ENCODE results near the gene MELK. TPM values are rescaled to one million over a fixed set of nuclear protein-coding genes. Genes with fewer than 3 reads are reported as not detected.
A peak's percentile ranks its signal among the peaks of the same experiment; 100 is the strongest.
"Not testable (repeated sequence)": the region's sequence is repeated elsewhere in the genome, so short reads cannot be mapped to it uniquely, and the experiment has no call there.

Gene MELK
- total RNA-seq, 2 donors from 2014 or later: 37.2 to 57.7 TPM

DNA sequence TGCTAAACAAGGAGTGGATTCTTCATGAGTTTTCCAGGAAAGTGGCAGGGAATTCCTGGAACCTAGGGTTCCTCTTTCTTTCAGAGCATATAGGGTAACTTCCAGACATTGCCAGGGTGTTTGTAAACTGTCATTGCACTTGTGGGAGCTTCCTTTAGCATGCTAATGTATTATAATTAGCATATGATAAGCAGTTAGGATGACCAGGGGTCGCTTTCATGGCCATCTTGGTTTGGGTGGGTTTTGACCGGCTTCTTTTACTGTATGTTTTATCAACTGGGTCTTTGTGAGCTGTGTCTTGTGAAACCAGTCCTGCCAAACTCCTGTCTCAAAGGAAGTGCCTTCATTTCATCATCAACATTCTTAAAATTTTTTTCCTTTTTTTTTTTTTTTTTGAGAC lies 11.9 kb upstream of the MELK start:
- no peak overlapping the region for H3K27ac Mint-ChIP-seq
- ATAC-seq (replicated peaks): no peak
- no peaks in the 10 kb centered on the region for H3K36me3 Mint-ChIP-seq (ENCODE audit: low read depth)
- H3K4me1 Mint-ChIP-seq: no peaks in the 10 kb centered on the region
- H3K4me3 Mint-ChIP-seq: no peak overlapping the region
- H3K27me3 Mint-ChIP-seq: no peaks in the 10 kb centered on the region
- no peaks in the 10 kb centered on the region for H3K9me3 Mint-ChIP-seq

DNA sequence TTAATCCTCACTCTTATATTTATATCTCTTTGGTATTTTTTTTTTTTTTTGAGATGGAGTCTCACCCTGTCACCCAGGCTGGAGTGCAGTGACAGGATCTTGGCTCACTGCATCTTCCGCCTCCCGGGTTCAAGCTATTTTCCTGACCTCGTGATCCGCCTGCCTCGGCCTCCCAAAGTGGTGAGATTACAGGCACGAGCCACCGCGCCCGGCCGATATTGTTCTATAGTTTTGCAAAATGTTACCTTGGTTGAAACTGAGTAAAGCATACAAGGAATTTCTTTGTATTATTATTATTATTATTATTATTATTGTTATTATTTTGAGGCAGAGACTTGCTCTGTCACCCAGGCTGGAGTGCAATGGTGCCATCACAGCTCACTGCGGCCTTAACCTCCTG lies 9.9 kb upstream of the MELK start:
- H3K36me3 Mint-ChIP-seq (ENCODE audit: low read depth); H3K27ac Mint-ChIP-seq; ATAC-seq (replicated peaks); H3K27me3 Mint-ChIP-seq; H3K4me1 Mint-ChIP-seq; H3K9me3 Mint-ChIP-seq; H3K4me3 Mint-ChIP-seq: not testable (repeated sequence)

DNA sequence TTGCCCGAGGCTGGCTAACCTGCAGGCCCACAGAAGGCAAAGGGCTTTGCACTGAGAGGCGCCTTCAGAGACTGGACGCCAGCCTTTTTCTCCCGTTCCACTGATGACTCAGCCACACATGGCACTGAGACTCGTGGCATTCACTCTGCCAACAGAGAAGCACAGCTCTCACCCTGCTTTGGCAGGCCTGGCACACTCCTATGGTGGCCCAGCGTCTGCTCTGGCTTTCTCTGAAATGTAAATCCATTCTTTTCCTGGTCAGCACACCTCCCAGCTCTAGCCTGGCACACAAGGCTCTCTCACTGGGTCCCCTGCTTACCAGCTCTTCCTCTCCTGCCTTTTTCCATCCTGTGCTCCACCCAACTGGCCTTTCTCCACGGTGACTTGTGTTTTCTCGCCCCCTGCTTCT lies 5.9 kb upstream of the MELK start:
- Mint-ChIP-seq H3K27me3 (no peaks in the 10 kb centered on the region), H3K36me3 (ENCODE audit: low read depth) (no peaks in the 10 kb centered on the region), H3K4me1 (no peaks in the 10 kb centered on the region), H3K27ac (no peak overlapping the region), H3K4me3 (no peak overlapping the region), H3K9me3 (no peaks in the 10 kb centered on the region)
- ATAC-seq (replicated peaks): no peak

DNA sequence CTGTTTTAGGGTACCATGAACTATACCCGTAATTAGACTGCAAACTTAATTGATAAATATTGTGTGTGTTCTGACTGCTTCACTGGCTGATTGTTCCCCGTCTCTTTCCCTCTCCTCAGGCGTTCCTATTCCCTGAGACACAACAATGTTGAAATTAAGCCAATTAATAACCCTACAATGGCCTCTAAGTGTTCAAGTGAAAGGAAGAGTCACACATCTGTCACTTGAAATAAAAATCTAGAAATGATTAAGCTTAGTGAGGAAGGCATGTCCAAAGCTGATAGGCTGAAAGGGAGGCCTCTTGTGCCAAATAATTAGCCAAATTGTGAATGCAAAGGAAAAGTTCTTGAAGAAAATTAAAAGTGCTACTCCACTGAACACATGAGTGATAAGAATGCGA lies 4.0 kb upstream of the MELK start:
- not testable (repeated sequence) for H3K27me3 Mint-ChIP-seq; H3K9me3 Mint-ChIP-seq; H3K4me3 Mint-ChIP-seq; H3K27ac Mint-ChIP-seq; H3K36me3 Mint-ChIP-seq (ENCODE audit: low read depth); H3K4me1 Mint-ChIP-seq; ATAC-seq (replicated peaks)

DNA sequence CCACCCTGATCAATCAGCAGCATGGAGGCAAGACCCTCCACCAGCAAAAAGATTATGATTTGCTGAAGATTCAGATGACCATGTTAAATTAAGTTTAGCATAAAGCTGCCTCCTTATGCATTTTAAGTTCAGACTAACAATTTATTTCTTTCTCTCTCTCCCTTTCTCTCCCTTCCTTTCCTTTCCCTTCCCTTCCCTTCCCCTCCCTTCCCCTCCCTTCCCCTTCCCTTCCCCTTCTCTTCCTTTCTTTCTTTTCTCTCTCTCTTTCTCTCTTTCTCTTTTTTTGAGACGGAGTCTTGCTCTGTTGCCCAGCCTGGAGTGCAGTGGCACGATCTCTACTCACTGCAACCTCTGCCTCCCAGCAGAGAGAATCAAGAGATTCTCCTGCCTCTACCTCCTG lies 1.4 kb upstream of the MELK start:
- Mint-ChIP-seq H3K9me3 (no peaks in the 10 kb centered on the region), H3K27ac (no peak overlapping the region), H3K4me3 (peak overlapping the region; percentile 97)

DNA sequence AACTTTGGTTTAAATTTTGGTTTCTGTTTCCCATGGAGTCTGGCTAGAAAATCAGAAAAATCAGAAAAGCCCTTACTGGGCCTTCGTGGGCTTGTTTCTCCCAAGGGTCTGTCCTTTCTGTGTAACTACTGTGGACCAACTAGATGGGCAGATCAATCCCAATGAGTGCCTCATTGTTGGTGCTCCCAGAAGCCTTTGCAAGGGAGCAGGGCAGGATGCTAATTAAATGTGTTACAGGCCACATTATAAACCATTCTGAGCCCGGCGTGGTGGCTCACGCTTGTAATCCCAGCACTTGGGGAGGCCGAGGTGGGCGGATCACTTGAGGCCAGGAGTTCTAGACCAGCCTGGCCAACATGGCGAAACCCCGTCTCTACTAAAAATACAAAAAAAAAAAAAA lies 1.4 kb downstream of the MELK start:
- not testable (repeated sequence) for H3K27me3 Mint-ChIP-seq; H3K9me3 Mint-ChIP-seq; ATAC-seq (replicated peaks)
- H3K4me1 Mint-ChIP-seq: peaks cover 17% of the 10 kb centered on the region
- H3K27ac Mint-ChIP-seq: peak overlapping the region; percentile 90
- peaks cover 19% of the 10 kb centered on the region for H3K36me3 Mint-ChIP-seq (ENCODE audit: low read depth)
- H3K4me3 Mint-ChIP-seq: peak overlapping the region; percentile 97

More for the DNA sequence above, 1.4 kb upstream of the MELK start:
- ATAC-seq (replicated peaks): no peak
- Mint-ChIP-seq H3K27me3 (no peaks in the 10 kb centered on the region), H3K4me1 (peaks cover 13% of the 10 kb centered on the region), H3K36me3 (ENCODE audit: low read depth) (peaks cover 19% of the 10 kb centered on the region)

DNA sequence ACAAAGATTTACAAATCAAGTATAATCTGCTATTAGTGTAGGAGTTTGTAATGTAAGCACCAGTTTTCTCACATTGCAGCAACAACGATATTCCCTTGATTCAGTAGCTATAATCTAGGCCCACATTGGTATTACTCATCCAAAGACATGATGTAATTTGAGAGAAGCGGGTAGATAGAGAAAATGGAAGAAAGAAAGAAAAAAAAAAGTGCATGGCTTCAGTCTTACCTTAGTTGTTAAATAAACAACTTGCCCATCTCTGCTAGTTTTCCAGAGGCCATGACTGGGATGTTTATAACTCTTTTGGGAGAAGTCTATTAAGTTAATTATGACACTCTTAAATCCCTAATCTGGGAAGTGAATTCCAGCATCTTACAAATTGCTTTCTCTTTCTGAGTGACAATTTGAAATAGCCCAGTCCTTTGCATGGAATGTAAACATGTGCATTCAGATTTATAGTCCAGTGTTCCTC lies 2.8 kb downstream of the MELK start:
- H3K4me3 Mint-ChIP-seq: peak overlapping the region; percentile 97
- no peaks in the 10 kb centered on the region for H3K9me3 Mint-ChIP-seq
- peaks cover 24% of the 10 kb centered on the region for H3K36me3 Mint-ChIP-seq (ENCODE audit: low read depth)
- peak overlapping the region; percentile 71 for H3K27ac Mint-ChIP-seq
- no peaks in the 10 kb centered on the region for H3K27me3 Mint-ChIP-seq
- peaks cover 17% of the 10 kb centered on the region for H3K4me1 Mint-ChIP-seq
- ATAC-seq (replicated peaks): no peak

DNA sequence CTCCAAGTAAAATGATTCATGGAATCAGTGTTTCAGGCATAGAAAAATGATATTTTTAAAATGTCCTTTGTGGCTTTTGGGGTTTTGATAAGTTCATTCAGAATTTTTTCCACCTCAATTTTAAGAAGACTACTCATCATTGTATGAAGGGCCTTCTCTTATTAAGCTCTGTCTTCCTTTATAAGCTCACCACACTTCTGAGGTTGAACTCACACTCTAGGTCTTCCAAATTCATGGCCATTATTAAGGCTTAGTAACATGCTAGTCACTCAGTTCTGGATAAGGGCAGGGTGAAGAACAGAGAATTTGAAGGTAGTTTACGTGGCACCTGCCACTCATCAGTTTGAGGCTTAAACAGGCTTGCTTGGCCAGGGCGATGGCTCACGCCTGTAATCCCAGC lies 4.2 kb downstream of the MELK start:
- Mint-ChIP-seq H3K4me3 (peak overlapping the region; percentile 97), H3K4me1 (peaks cover 17% of the 10 kb centered on the region), H3K36me3 (ENCODE audit: low read depth) (peaks cover 30% of the 10 kb centered on the region), H3K27me3 (no peaks in the 10 kb centered on the region), H3K27ac (peak overlapping the region; percentile 71), H3K9me3 (no peaks in the 10 kb centered on the region)
- peak; percentile 50 for ATAC-seq (replicated peaks)

DNA sequence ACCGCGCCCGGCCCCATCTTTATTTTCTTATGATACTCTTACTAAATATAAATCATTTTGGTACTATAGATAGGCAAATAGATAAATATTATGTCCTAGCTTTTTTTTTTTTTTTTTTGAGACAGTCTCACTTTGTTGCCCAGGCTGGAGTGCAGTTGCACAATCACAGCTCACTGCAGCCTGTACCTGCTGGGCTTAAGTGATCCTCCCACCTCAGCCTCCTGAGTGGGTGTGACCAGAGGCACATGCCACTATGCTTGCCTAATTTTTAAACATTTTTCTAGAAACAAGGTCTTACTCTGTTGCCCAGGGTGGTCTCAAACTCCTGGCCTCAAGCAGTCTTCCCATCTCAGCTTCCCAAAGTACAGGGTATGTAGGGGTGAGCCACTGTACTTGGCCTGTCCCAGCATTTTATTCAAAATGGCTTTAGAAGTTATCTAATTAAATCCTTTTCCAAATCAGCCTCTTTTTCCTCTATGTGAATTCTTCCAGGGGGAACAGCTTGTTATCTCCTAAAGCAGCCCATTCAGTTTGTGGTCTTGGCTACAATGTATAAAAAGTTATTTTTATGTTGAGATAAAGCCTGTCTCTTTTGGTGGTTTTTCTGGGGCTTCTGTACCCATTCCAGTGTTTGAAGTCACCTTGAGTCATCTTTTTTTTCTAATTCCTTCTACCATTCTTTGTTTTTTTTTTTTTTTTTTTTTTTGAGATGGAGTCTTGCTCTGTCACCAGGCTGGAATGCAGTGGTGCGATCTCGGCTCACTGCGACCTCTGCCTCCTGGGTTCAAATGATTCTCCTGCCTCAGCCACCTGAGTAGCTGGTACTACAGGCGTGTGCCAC lies 12.1 kb downstream of the MELK start:
- Mint-ChIP-seq H3K27ac (no peak overlapping the region), H3K27me3 (no peaks in the 10 kb centered on the region), H3K9me3 (no peaks in the 10 kb centered on the region), H3K4me1 (no peaks in the 10 kb centered on the region), H3K36me3 (ENCODE audit: low read depth) (peaks cover 41% of the 10 kb centered on the region), H3K4me3 (no peak overlapping the region)
- ATAC-seq (replicated peaks): no peak

DNA sequence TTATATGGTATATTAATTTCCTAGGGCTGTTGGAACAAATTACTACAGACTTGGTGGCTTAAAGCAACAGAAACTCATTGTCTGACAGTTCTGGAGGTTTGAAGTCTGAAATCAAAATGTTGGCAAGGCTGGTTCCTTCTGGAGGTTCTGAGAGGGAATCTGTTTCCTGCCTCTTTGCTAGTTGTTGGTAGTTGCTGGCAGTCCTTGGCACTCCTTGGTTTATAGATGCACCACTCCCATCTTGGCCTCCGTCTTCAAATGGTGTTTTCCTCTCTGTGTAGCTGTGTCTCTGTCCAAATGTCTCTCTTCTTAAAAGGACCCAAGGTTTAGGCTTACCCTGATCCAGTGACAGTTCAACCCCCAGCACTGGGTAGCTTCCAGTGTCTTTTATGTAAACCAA lies 17.5 kb downstream of the MELK start:
- Mint-ChIP-seq H3K4me3 (no peak overlapping the region), H3K9me3 (no peaks in the 10 kb centered on the region), H3K27ac (no peak overlapping the region), H3K36me3 (ENCODE audit: low read depth) (peaks cover 61% of the 10 kb centered on the region), H3K27me3 (no peaks in the 10 kb centered on the region), H3K4me1 (no peaks in the 10 kb centered on the region)
- ATAC-seq (replicated peaks): no peak

DNA sequence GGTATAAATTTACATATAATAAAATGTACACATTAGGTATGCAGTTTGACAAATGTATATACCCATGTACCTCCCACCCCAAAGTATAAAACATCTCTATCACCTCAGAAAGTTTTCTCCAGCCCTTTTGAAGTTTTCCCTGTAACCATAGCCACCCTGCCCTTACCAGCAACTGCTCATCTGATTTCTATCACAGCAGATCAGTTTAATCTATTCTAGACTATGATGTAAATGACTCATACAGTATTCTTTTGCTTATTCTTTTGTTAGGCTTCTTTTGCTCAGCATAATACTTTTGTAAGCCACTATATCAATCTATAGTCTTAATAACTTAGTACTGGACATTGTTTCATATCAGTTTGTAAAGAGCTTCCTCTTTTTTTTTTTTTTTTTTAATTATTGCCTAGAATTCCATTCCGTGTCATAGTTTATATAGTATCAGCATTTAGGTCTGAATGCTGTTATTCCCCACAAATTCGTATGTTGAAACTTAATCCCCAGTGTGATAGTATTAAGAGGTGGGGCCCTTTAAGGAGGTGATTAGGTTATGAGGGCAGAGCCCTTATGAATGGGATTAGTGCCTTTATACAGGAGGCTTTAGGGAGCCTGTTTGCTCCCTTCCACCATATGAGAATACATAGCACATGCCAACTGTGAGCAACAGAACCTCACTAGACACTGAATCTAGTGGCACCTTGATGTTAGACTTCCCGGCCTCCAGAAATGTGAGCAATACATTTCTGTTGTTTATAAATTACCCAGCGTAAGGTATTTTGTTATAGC lies 20.3 kb downstream of the MELK start:
- H3K27me3 Mint-ChIP-seq: no peaks in the 10 kb centered on the region
- no peak for ATAC-seq (replicated peaks)
- no peaks in the 10 kb centered on the region for H3K9me3 Mint-ChIP-seq
- peak overlapping the region; percentile 24 for H3K27ac Mint-ChIP-seq
- no peaks in the 10 kb centered on the region for H3K4me1 Mint-ChIP-seq
- H3K36me3 Mint-ChIP-seq (ENCODE audit: low read depth): peaks cover 85% of the 10 kb centered on the region
- H3K4me3 Mint-ChIP-seq: no peak overlapping the region

DNA sequence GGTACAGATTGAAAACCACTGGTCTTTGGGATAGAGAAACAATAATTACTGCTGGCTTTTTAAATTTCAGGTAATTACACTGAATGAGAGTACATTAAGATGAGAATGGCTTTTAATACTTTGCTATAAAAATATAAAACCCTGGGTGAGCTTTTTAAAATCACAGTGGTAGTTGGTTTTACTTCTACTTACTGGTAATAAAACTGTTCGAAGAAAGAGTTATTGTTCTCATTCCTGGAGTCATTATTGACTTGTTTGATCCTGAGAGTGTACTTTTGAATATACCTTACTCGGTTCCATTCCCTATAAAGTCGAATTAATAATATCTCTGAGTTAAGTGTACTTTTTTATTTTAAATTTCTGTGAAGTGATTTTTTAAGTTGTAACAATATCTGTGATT lies 21.5 kb downstream of the MELK start:
- H3K27me3 Mint-ChIP-seq: no peaks in the 10 kb centered on the region
- no peaks in the 10 kb centered on the region for H3K9me3 Mint-ChIP-seq
- H3K4me3 Mint-ChIP-seq: no peak overlapping the region
- peaks cover 87% of the 10 kb centered on the region for H3K36me3 Mint-ChIP-seq (ENCODE audit: low read depth)
- no peak for ATAC-seq (replicated peaks)
- no peaks in the 10 kb centered on the region for H3K4me1 Mint-ChIP-seq
- no peak overlapping the region for H3K27ac Mint-ChIP-seq

DNA sequence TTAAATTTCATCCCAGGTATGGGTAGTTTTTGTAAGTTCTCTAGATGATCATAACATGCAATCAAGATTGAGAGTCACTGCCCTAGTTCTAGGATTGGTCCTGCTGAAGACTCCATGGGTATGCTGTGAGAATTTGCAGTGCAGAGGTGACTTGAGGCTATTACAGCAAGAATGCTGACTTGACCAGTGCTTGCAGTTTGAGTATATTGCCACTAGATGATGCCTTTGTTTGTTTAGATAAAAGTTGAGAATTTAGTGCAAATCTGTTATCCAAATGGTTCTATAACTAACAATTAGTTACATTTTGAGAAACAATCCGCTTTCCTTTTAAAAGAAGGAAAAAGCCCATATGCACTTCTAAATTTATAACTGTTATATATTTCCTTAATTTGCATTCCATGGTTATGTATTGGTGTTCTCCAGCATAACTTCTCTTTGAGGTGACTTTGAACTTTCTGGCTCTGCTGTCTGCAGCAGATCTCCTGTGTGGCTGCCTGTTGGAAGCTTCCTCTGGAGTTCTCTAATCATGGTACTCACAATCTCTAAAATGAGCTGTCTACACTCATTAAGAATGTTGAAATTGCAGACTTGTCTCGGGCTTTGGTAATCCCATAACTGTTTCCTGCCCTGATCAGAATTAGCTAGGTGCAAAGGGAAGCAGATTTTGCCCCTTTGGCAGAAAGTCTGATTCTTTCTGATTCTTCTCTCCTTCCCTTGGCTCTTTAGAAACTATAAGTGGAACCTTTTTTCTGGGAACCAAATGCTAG lies 24.9 kb downstream of the MELK start:
- H3K36me3 Mint-ChIP-seq (ENCODE audit: low read depth): peaks cover 91% of the 10 kb centered on the region
- H3K27me3 Mint-ChIP-seq: no peaks in the 10 kb centered on the region

DNA sequence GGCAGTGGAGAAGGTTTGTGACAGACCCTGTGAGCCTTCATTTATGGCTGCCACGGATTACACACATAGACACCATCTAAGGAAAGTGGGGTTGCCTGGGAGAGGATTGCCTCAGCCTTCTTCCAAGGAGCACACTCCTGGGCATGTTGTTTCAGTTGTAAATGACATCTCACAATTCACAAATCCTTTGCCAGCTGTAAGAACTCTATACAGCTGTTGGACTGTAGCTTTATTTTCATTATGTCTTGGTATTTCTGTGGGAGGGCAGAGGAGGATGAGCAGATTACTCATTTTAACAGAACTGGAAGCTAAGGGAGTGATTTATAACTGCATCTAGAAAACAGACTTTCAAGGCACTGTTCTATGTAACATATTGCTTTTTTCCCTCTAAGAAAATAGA lies 25.6 kb downstream of the MELK start:
- Mint-ChIP-seq H3K27me3 (no peaks in the 10 kb centered on the region), H3K9me3 (no peaks in the 10 kb centered on the region), H3K36me3 (ENCODE audit: low read depth) (peaks cover 91% of the 10 kb centered on the region), H3K4me3 (no peak overlapping the region), H3K4me1 (peaks cover 6% of the 10 kb centered on the region), H3K27ac (no peak overlapping the region)
- no peak for ATAC-seq (replicated peaks)

More for the DNA sequence above, 24.9 kb downstream of the MELK start:
- Mint-ChIP-seq H3K4me3 (no peak overlapping the region), H3K9me3 (no peaks in the 10 kb centered on the region), H3K4me1 (peaks cover under 1% of the 10 kb centered on the region), H3K27ac (no peak overlapping the region)
- no peak for ATAC-seq (replicated peaks)

Data from activated T-helper 17 cell treated with anti-CD3 and anti-CD28 coated beads, Interleukin-2, amount 50 U/mL, for 72 hours (primary cell).